H9 (cell line): Measurements from ENCODE around the gene TSPAN33. TPM values are rescaled to one million over a fixed set of nuclear protein-coding genes. Genes with fewer than 3 reads are reported as not detected.

Experiments
- DNase-seq: peaks from one replicate; pipeline ENCODE4 v3.0.0-alpha.2; 2017
- H2AFZ ChIP-seq: one replicate; pipeline ENCODE4 v1.6.1; 2013; ENCODE audit warnings: mild to moderate bottlenecking, low read length, control low read depth, moderate library complexity
- H2AK5ac ChIP-seq: 2 replicates; pipeline ENCODE4 v1.6.1; 2013; ENCODE audit warnings: low read length, control low read depth, mixed read lengths; ENCODE audit not compliant: insufficient read length
- H2BK120ac ChIP-seq: one replicate; pipeline ENCODE4 v1.6.1; 2013; ENCODE audit warnings: low read depth, mild to moderate bottlenecking, low read length, control low read depth, inconsistent platforms; ENCODE audit not compliant: poor library complexity, severe bottlenecking
- H2BK12ac ChIP-seq: 2 replicates; pipeline ENCODE4 v1.6.1; 2013; ENCODE audit warnings: low read length, control low read depth, mixed read lengths, low read depth; ENCODE audit not compliant: insufficient read length
- H2BK15ac ChIP-seq: 2 replicates; pipeline ENCODE4 v1.6.1; 2013; ENCODE audit warnings: low read depth, low read length, control low read depth
- H2BK20ac ChIP-seq: one replicate; pipeline ENCODE4 v1.6.1; 2013; ENCODE audit warnings: low read depth, mild to moderate bottlenecking, low read length, control low read depth, inconsistent platforms; ENCODE audit not compliant: poor library complexity, severe bottlenecking
- H2BK5ac ChIP-seq: 2 replicates; pipeline ENCODE4 v1.6.1; 2013; ENCODE audit warnings: low read length, control low read depth, mixed read lengths; ENCODE audit not compliant: insufficient read length
- H3K14ac ChIP-seq: 2 replicates; pipeline ENCODE4 v1.6.1; 2013; ENCODE audit warnings: low read length, control low read depth; ENCODE audit not compliant: insufficient read depth
- H3K18ac ChIP-seq: 2 replicates; pipeline ENCODE4 v1.6.1; 2013; ENCODE audit warnings: low read depth, mild to moderate bottlenecking, mixed read lengths, low read length, control low read depth; ENCODE audit not compliant: insufficient read length
- H3K23ac ChIP-seq: 2 replicates; pipeline ENCODE4 v1.6.1; 2013; ENCODE audit warnings: low read length, control low read depth, mixed read lengths, low read depth; ENCODE audit not compliant: insufficient read length
- H3K23me2 ChIP-seq: 2 replicates; pipeline ENCODE4 v1.6.1; 2013; ENCODE audit warnings: low read depth, mild to moderate bottlenecking, mixed read lengths, low read length, control low read depth; ENCODE audit not compliant: insufficient read length, poor library complexity, severe bottlenecking
- H3K27ac ChIP-seq: 2 replicates; pipeline ENCODE4 v1.5.1; 2013; ENCODE audit warnings: low read length, control low read depth, mixed read lengths, low read depth; ENCODE audit not compliant: insufficient read length
- H3K27me3 ChIP-seq: 2 replicates; pipeline ENCODE4 v1.6.1; 2013; ENCODE audit warnings: low read length, control low read depth, inconsistent platforms; ENCODE audit not compliant: insufficient read depth
- H3K4ac ChIP-seq: 2 replicates; pipeline ENCODE4 v1.6.1; 2013; ENCODE audit warnings: low read depth, mild to moderate bottlenecking, control low read depth, inconsistent platforms, low read length, moderate library complexity
- H3K4me1 ChIP-seq: 2 replicates; pipeline ENCODE4 v1.6.1; 2013; ENCODE audit warnings: low read length, control low read depth, inconsistent platforms; ENCODE audit not compliant: insufficient read depth
- H3K4me2 ChIP-seq: 2 replicates; pipeline ENCODE4 v1.6.1; 2013; ENCODE audit warnings: low read length, control low read depth, mixed read lengths; ENCODE audit not compliant: insufficient read length, insufficient read depth
- H3K56ac ChIP-seq: 2 replicates; pipeline ENCODE4 v1.6.1; 2013; ENCODE audit warnings: low read depth, mild to moderate bottlenecking, mixed read lengths, low read length, control low read depth; ENCODE audit not compliant: insufficient read length
- H3K79me1 ChIP-seq: 2 replicates; pipeline ENCODE4 v1.6.1; 2013; ENCODE audit warnings: low read depth, mild to moderate bottlenecking, moderate library complexity, low read length, control low read depth, inconsistent platforms; ENCODE audit not compliant: insufficient read depth, poor library complexity, severe bottlenecking
- H3K79me2 ChIP-seq: 2 replicates; pipeline ENCODE4 v1.6.1; 2013; ENCODE audit warnings: low read length, control low read depth, inconsistent platforms; ENCODE audit not compliant: insufficient read depth
- H3K9ac ChIP-seq: 2 replicates; pipeline ENCODE4 v1.6.1; 2013; ENCODE audit warnings: low read length, control low read depth, mixed read lengths; ENCODE audit not compliant: insufficient read length; ENCODE audit errors: extremely low read depth
- H3K9me3 ChIP-seq: one replicate; pipeline ENCODE4 v1.6.1; 2013; ENCODE audit warnings: low read depth, low read length, inconsistent platforms; ENCODE audit not compliant: control insufficient read depth
- H3T11ph ChIP-seq: one replicate; pipeline ENCODE4 v1.6.1; 2013; ENCODE audit warnings: mild to moderate bottlenecking, low read length, control low read depth, inconsistent platforms
- H4K20me1 ChIP-seq: one replicate; pipeline ENCODE4 v1.6.1; 2013; ENCODE audit not compliant: control insufficient read depth, insufficient read length, insufficient read depth
- H4K5ac ChIP-seq: 2 replicates; pipeline ENCODE4 v1.6.1; 2013; ENCODE audit warnings: low read depth, mild to moderate bottlenecking, mixed read lengths, low read length, control low read depth; ENCODE audit not compliant: insufficient read length
- H4K8ac ChIP-seq: replicated peaks from 2 replicates; pipeline ENCODE4 v1.6.1; 2013; ENCODE audit warnings: low read length, control low read depth, mixed read lengths, low read depth; ENCODE audit not compliant: insufficient read length
- H4K91ac ChIP-seq: 2 replicates; pipeline ENCODE4 v1.6.1; 2013; ENCODE audit warnings: low read depth, mild to moderate bottlenecking, moderate library complexity, mixed read lengths, low read length, control low read depth; ENCODE audit not compliant: insufficient read length
- H3K27ac Mint-ChIP-seq, 3 experiments: 2 replicates in 2 of 3; 3 replicates in 1 of 3; pipeline ENCODE4 v1.8.0; 2020 to 2021; ENCODE audit warnings: mixed read lengths in 3 of 3, mild to moderate bottlenecking in 1 of 3, moderate library complexity in 1 of 3
- H3K27me3 Mint-ChIP-seq: 2 replicates; pipeline ENCODE4 v1.8.0; 2021; ENCODE audit warnings: low read depth, mild to moderate bottlenecking, moderate library complexity, mixed read lengths
- H3K36me3 Mint-ChIP-seq, 3 experiments: 2 replicates in 2 of 3; 3 replicates in 1 of 3; pipeline ENCODE4 v1.8.0; 2020 to 2021; ENCODE audit warnings: low read depth in 3 of 3, mixed read lengths in 3 of 3; ENCODE audit not compliant: insufficient read depth in 1 of 3
- H3K4me1 Mint-ChIP-seq, 2 experiments: 2 replicates each; pipeline ENCODE4 v1.8.0; 2020; ENCODE audit warnings: mixed read lengths in 2 of 2
- H3K4me3 Mint-ChIP-seq, 2 experiments: 2 replicates in 1 of 2; 3 replicates in 1 of 2; pipeline ENCODE4 v1.8.0; 2020 to 2021; ENCODE audit warnings: mild to moderate bottlenecking in 2 of 2, mixed read lengths in 2 of 2, moderate library complexity in 1 of 2
- H3K9me3 Mint-ChIP-seq, 2 experiments: 2 replicates in 1 of 2; 3 replicates in 1 of 2; pipeline ENCODE4 v1.8.0; 2020; ENCODE audit warnings: mild to moderate bottlenecking in 2 of 2, mixed read lengths in 2 of 2, moderate library complexity in 1 of 2
- WGBS: extraction: QIAGEN DNeasy Blood & Tissue Kit; methylation state at CpG from one replicate; pipeline ENCODE4 v1.1.7; 2013; ENCODE audit warnings: missing lambda C conversion rate, low lambda C conversion rate, mixed read lengths; ENCODE audit not compliant: insufficient read length; ENCODE audit errors: extremely low coverage; 5-methylcytosine and 5-hydroxymethylcytosine counted together
- total RNA-seq: library from RNA; stranded (reverse); gene quantifications from 2 replicates; pipeline ENCODE4 v1.2.1, GENCODE V29; 2021
- TF ChIP-seq, protein P1 (sequence below): fragments of 200-600 bp; sonication (generic); conservative IDR thresholded peaks from 3 replicates; pipeline ENCODE4 v1.8.0; 2021; ENCODE audit warnings: antibody characterized with exemption, mild to moderate bottlenecking

Gene TSPAN33
- total RNA-seq, 1 experiment from 2014 or later = 34.7 TPM

DNA sequence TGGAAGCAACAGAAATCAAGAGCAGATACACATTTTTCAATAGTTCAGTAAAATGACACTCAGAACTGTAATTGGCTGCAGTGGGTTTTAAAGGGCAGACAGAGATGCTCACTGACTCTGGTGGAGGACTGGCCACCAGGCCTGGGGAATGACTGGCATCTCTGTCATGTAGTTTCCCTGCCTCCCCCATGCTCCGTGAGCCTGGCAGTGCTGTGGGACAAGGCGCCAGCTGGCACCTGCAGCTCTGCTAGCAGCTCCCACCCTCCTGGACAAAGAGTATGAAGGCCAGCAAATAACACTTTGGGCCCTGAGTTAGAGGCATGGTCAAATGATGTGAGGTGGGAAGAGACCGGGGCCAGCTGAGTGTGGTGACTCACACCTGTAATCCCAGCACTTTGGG is 15.0 kb downstream of the TSPAN33 start:
- no peak overlapping the region for H2BK120ac ChIP-seq
- no peak overlapping the region for H4K8ac ChIP-seq
- no CpG with 5 or more reads among the region's 3 CpGs for WGBS
- Mint-ChIP-seq H3K36me3 (no peaks in the 10 kb centered on the region; a peak in 2 of 7 replicates), H3K9me3 (no peaks in the 10 kb centered on the region), H3K4me3 (no peak overlapping the region), H3K27ac (no peak overlapping the region), H3K4me1 (0 out of 4 replicates have a peak, but pooled peaks cover 2% of the 10 kb centered on the region in 2 experiments), H3K27me3 (no peaks in the 10 kb centered on the region)
- no peak overlapping the region for H2AFZ ChIP-seq
- no peak for DNase-seq
- H3K9me3 ChIP-seq = no peaks in the 10 kb centered on the region
- no peak overlapping the region for H3K27ac ChIP-seq
- H3K14ac ChIP-seq = no peak overlapping the region
- no peaks in the 10 kb centered on the region for H3K79me2 ChIP-seq
- H4K5ac ChIP-seq = no peak overlapping the region
- no peaks in the 10 kb centered on the region for H3K79me1 ChIP-seq
- no peak overlapping the region for H2BK15ac ChIP-seq
- H2BK20ac ChIP-seq = no peak overlapping the region
- no peak overlapping the region for H2BK12ac ChIP-seq
- H3K23me2 ChIP-seq = no peaks in the 10 kb centered on the region
- H4K91ac ChIP-seq = no peak overlapping the region
- no peak overlapping the region for H3K56ac ChIP-seq
- no peaks in the 10 kb centered on the region; the same call in 1 of the 2 replicates for H3K4me1 ChIP-seq
- no peak overlapping the region for H3K23ac ChIP-seq
- TF ChIP-seq, protein P1, sequence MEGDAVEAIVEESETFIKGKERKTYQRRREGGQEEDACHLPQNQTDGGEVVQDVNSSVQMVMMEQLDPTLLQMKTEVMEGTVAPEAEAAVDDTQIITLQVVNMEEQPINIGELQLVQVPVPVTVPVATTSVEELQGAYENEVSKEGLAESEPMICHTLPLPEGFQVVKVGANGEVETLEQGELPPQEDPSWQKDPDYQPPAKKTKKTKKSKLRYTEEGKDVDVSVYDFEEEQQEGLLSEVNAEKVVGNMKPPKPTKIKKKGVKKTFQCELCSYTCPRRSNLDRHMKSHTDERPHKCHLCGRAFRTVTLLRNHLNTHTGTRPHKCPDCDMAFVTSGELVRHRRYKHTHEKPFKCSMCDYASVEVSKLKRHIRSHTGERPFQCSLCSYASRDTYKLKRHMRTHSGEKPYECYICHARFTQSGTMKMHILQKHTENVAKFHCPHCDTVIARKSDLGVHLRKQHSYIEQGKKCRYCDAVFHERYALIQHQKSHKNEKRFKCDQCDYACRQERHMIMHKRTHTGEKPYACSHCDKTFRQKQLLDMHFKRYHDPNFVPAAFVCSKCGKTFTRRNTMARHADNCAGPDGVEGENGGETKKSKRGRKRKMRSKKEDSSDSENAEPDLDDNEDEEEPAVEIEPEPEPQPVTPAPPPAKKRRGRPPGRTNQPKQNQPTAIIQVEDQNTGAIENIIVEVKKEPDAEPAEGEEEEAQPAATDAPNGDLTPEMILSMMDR = no peak
- H3K27me3 ChIP-seq = no peaks in the 10 kb centered on the region
- no peak overlapping the region for H2BK5ac ChIP-seq
- H3K4ac ChIP-seq = no peak overlapping the region
- no peak overlapping the region for H3K4me2 ChIP-seq
- H3T11ph ChIP-seq = no peak overlapping the region
- no peak overlapping the region for H2AK5ac ChIP-seq
- H3K18ac ChIP-seq = no peak overlapping the region
- H4K20me1 ChIP-seq = no peaks in the 10 kb centered on the region
- H3K9ac ChIP-seq = no peak overlapping the region
